ENCODE data around the gene AP5Z1. TPM values are rescaled to one million over a fixed set of nuclear protein-coding genes. Genes with fewer than 3 reads are reported as not detected.

Gene AP5Z1
- total and polyA plus RNA-seq, 2 donors (not counting 1 experiment from before 2014, with no cell fraction given), result 99.7 to 113 TPM

DNA sequence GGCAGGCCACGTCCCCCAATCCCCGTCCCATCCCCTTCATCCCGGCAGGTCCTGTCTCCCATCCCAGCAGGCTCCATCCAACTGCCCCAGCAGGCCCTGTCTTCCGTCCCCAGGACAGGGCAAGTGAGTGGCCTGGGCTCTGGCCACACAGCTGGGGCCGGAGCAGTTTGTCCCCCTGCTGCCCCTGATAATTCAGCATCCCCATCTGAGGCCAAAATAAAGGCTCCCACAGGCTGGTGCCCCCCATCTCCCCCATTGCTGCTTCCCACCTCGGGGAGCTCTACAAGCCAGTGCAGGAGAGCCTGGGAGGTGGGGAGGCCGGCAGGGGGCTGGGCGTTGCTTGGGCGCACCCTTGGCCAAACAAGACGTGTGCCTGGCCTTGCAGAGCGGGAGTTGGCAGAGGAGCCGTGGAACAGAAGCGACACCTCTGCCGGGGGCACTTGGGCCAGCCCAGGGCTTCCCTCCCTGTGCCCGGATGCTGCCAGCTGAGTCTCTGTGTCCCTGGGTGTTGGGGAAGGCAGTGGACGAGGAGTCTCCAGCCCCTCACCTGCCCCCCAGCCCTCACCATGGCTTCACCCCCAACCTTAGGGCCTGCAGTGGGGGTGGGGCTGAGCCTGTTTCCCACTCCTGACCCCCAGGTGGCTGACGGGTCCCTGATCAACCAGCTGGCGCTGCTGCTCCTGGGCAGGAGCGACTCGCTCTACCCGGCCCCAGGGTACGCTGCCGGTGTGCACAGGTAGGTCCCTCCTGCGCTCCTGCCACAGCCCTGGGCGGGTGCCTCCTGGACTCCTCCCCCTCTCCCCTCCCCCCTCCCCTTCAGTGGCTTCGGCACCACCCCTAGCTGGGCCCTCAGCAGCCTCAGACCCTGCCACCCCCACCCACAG, 14.0 kb downstream of the AP5Z1 start:
- intact Hi-C loops (cut with micrococcal nuclease), result loop anchor here (5.0 to 10.0 kb wide), 2 partner anchors 185 to 403 kb away; partner anchors contain the start of gene WIPI2
- H3K27ac ChIP-seq (ENCODE audit: low read length in 2 of 2), result no peak overlapping the region
- no peaks in the 10 kb centered on the region for H3K27me3 ChIP-seq (replicated peaks in 1 of 4; ENCODE audit: control extremely low read depth in 1 of 4, control insufficient read depth in 3 of 4, insufficient read depth in 4 of 4, low read length in 3 of 4)
- no peak overlapping the region for H3K4me3 Mint-ChIP-seq
- TF ChIP-seq, protein P1, sequence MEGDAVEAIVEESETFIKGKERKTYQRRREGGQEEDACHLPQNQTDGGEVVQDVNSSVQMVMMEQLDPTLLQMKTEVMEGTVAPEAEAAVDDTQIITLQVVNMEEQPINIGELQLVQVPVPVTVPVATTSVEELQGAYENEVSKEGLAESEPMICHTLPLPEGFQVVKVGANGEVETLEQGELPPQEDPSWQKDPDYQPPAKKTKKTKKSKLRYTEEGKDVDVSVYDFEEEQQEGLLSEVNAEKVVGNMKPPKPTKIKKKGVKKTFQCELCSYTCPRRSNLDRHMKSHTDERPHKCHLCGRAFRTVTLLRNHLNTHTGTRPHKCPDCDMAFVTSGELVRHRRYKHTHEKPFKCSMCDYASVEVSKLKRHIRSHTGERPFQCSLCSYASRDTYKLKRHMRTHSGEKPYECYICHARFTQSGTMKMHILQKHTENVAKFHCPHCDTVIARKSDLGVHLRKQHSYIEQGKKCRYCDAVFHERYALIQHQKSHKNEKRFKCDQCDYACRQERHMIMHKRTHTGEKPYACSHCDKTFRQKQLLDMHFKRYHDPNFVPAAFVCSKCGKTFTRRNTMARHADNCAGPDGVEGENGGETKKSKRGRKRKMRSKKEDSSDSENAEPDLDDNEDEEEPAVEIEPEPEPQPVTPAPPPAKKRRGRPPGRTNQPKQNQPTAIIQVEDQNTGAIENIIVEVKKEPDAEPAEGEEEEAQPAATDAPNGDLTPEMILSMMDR (IDR thresholded peaks at IDR 0.05), result no peak
- TF ChIP-seq EZH2 (IDR thresholded peaks at IDR 0.05; ENCODE audit: borderline replicate concordance, insufficient read depth, low read depth, low read length, poor library complexity, severe bottlenecking), result no peak
- 97% methylated on average over 21 of the region's 26 CpGs for WGBS (ENCODE audit: insufficient coverage)
- DNase-seq, result no peak
- peaks cover 0 to 9% of the 10 kb centered on the region in 2 donors for H3K4me1 ChIP-seq (ENCODE audit: control insufficient read depth in 2 of 2, insufficient read depth in 2 of 2, low read length in 2 of 2)
- no peak overlapping the region for H3K9ac ChIP-seq (ENCODE audit: low read length)
- no peaks in the 10 kb centered on the region for H3K9me3 Mint-ChIP-seq (ENCODE audit: insufficient read depth)
- POLR2A ChIA-PET, result interaction anchor here (0.6 kb wide), 1 partner anchor 29 kb away, joined by 3 read pairs; no protein-coding TSS in a partner anchor
- H3K4me3 ChIP-seq (ENCODE audit: control extremely low read depth in 1 of 5, extremely low read depth in 1 of 5, insufficient read depth in 1 of 5, low read depth in 2 of 5, low read length in 4 of 5), result no peak overlapping the region
- H3K36me3 ChIP-seq (replicated peaks in 1 of 2; ENCODE audit: control extremely low read depth in 1 of 2, control insufficient read depth in 1 of 2, extremely low read depth in 1 of 2, insufficient read depth in 2 of 2, low read length in 1 of 2), result peaks cover 0 to 62% of the 10 kb centered on the region in 2 experiments
- H3K79me2 ChIP-seq (ENCODE audit: control insufficient read depth, insufficient read depth, low read length), result no peaks in the 10 kb centered on the region
- H3K27me3 Mint-ChIP-seq, result no peaks in the 10 kb centered on the region
- no peak overlapping the region for H2AFZ ChIP-seq (ENCODE audit: insufficient read depth, low read depth, low read length, poor library complexity, severe bottlenecking)
- peaks cover 17% of the 10 kb centered on the region for H4K20me1 ChIP-seq (ENCODE audit: control insufficient read depth, insufficient read depth, low read length, poor library complexity, severe bottlenecking)
- H3K27ac Mint-ChIP-seq, result no peak overlapping the region
- peaks cover 2% of the 10 kb centered on the region for H3K4me1 Mint-ChIP-seq
- ATAC-seq (ENCODE audit: low read depth), result no peak
- CTCF ChIA-PET, result no interaction called here
- H3K4me2 ChIP-seq (replicated peaks; ENCODE audit: low read depth, low read length, poor library complexity, severe bottlenecking), result no peak overlapping the region
- H3K9me3 ChIP-seq (ENCODE audit: control extremely low read depth in 1 of 3, control insufficient read depth in 2 of 3, insufficient read depth in 1 of 3, low read length in 2 of 3), result peaks cover 0 to 14% (median 0%) of the 10 kb centered on the region in 3 donors

DNA sequence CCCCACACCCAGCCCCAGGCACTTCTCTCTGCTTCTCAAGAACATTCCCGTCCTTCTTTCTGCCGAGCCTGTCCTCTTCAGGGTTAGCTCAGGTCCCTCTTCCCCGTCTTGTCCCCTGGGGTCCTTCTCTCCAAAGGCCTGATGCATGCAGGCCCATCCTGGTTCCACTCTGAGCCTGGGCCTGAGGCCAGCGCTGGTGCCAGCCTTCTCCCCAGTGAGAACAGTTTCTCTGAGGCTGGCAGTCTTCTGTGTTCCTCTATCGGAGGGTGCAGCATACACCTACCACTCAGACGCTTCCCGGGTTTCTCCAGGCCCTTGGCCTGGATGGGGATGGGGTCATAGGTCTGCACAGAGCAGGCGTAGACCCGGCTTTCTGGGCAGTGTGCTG, 14.6 kb downstream of the AP5Z1 start:
- peaks cover 0 to 55% of the 10 kb centered on the region in 2 experiments for H3K36me3 ChIP-seq (replicated peaks in 1 of 2; ENCODE audit: control extremely low read depth in 1 of 2, control insufficient read depth in 1 of 2, extremely low read depth in 1 of 2, insufficient read depth in 2 of 2, low read length in 1 of 2)
- POLR2A ChIA-PET, result no interaction called here

More for the DNA sequence above, 14.6 kb downstream of the AP5Z1 start:
- Histone ChIP-seq H3K27ac (ENCODE audit: low read length in 2 of 2) (no peak overlapping the region), H4K20me1 (ENCODE audit: control insufficient read depth, insufficient read depth, low read length, poor library complexity, severe bottlenecking) (peaks cover 11% of the 10 kb centered on the region), H3K9me3 (ENCODE audit: control extremely low read depth in 1 of 3, control insufficient read depth in 2 of 3, insufficient read depth in 1 of 3, low read length in 2 of 3) (peaks cover 0 to 14% (median 0%) of the 10 kb centered on the region in 3 donors), H2AFZ (ENCODE audit: insufficient read depth, low read depth, low read length, poor library complexity, severe bottlenecking) (no peak overlapping the region), H3K9ac (ENCODE audit: low read length) (no peak overlapping the region), H3K4me2 (replicated peaks; ENCODE audit: low read depth, low read length, poor library complexity, severe bottlenecking) (no peak overlapping the region), H3K4me1 (ENCODE audit: control insufficient read depth in 2 of 2, insufficient read depth in 2 of 2, low read length in 2 of 2) (peaks cover 0 to 9% of the 10 kb centered on the region in 2 donors), H3K27me3 (replicated peaks in 1 of 4; ENCODE audit: control extremely low read depth in 1 of 4, control insufficient read depth in 3 of 4, insufficient read depth in 4 of 4, low read length in 3 of 4) (no peaks in the 10 kb centered on the region), H3K79me2 (ENCODE audit: control insufficient read depth, insufficient read depth, low read length) (no peaks in the 10 kb centered on the region), H3K4me3 (ENCODE audit: control extremely low read depth in 1 of 5, extremely low read depth in 1 of 5, insufficient read depth in 1 of 5, low read depth in 2 of 5, low read length in 4 of 5) (no peak overlapping the region)
- CTCF ChIA-PET, result no interaction called here
- Mint-ChIP-seq H3K4me3 (no peak overlapping the region), H3K9me3 (ENCODE audit: insufficient read depth) (no peaks in the 10 kb centered on the region), H3K27me3 (no peaks in the 10 kb centered on the region), H3K27ac (no peak overlapping the region), H3K4me1 (peaks cover 2% of the 10 kb centered on the region)
- no peak for DNase-seq
- intact Hi-C loops (cut with micrococcal nuclease), result loop anchor here (5.0 to 10.0 kb wide), 2 partner anchors 185 to 402 kb away; partner anchors contain the start of gene WIPI2
- ATAC-seq (ENCODE audit: low read depth), result no peak
- 97% methylated on average over 7 of the region's 9 CpGs for WGBS (ENCODE audit: insufficient coverage)
- no peak for TF ChIP-seq EZH2 (IDR thresholded peaks at IDR 0.05; ENCODE audit: borderline replicate concordance, insufficient read depth, low read depth, low read length, poor library complexity, severe bottlenecking)
- TF ChIP-seq, protein P1 (IDR thresholded peaks at IDR 0.05), result no peak

Measured in B cell (primary cell).